HG03439 (cell line): ENCODE results near the gene LIN37.
"Not testable (repeated sequence)": the region's sequence is repeated elsewhere in the genome, so short reads cannot be mapped to it uniquely, and the experiment has no call there.

Experiments
- ATAC-seq: cut with Tn5 transposase; IDR thresholded peaks from one replicate; pipeline ENCODE4 v1.9.1; 2021; ENCODE audit warnings: mild to moderate bottlenecking, moderate library complexity; ENCODE audit not compliant: unreplicated experiment

LIN37 gene

GRCh38 chr19:35719402-35720162 lies 28.8 kb upstream of the LIN37 start:
- no peak for ATAC-seq

- no peak for ATAC-seq
These were observed 28.2 kb upstream of the LIN37 start for GRCh38 chr19:35720163-35720524.

GRCh38 chr19:35720648-35721047 lies 27.7 kb upstream of the LIN37 start:
- no peak for ATAC-seq

- no peak for ATAC-seq
These were observed 27.0 kb upstream of the LIN37 start for GRCh38 chr19:35721374-35721773.

GRCh38 chr19:35722461-35722860 lies 25.9 kb upstream of the LIN37 start:
- ATAC-seq, result no peak

DNA sequence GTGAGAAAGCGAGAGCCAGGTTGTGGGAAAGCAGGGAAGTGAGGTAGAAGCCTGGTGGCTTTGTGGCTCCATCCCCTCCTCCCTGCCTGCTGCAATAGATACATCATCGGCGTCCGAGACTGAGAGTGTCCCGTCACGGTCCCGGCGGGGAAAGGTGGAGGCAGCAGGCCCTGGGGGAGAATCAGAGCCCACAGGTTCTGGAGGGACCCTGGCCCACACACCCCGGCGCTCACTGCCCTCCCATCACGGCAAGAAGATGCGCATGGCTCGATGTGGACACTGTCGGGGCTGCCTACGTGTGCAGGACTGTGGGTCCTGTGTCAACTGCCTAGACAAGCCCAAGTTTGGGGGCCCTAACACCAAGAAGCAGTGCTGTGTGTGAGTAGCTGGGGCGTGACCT lies 25.5 kb upstream of the LIN37 start:
- no peak for ATAC-seq

DNA sequence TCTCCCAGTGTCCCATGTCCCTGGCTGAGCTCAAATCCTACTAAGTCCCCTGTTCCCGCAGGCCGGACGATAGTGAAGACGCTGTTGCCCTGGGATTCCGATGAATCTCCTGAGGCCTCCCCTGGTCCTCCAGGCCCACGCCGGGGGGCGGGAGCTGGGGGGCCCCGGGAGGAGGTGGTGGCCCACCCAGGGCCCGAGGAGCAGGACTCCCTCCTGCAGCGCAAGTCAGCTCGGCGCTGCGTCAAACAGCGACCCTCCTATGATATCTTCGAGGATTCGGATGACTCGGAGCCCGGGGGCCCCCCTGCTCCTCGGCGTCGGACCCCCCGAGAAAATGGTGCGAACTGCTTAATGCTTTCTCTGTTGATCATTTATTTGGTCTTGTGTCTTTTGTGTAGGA lies 24.7 kb upstream of the LIN37 start:
- ATAC-seq, result no peak

DNA sequence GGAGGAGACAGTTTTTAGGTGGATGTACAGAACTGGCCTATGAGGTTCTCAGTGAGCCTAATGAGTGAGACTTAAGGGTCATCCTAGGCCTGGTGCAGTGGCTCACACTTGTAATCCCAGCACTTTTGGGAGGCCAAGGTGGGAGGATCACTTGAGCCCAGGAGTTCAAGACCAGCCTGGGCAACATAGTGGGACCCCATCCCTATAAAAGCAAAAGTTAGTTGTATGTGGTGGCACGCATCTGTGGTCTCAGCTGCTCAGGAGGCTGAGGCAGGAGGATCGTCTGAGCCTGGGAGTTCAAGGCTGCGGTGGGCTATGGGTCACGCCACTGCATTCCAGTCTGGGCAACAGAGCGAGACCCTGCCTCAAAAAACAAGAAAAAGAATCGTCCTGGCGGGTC lies 24.2 kb upstream of the LIN37 start:
- not testable (repeated sequence) for ATAC-seq

- no peak for ATAC-seq
These were observed 23.8 kb upstream of the LIN37 start for GRCh38 chr19:35724560-35724959.

DNA sequence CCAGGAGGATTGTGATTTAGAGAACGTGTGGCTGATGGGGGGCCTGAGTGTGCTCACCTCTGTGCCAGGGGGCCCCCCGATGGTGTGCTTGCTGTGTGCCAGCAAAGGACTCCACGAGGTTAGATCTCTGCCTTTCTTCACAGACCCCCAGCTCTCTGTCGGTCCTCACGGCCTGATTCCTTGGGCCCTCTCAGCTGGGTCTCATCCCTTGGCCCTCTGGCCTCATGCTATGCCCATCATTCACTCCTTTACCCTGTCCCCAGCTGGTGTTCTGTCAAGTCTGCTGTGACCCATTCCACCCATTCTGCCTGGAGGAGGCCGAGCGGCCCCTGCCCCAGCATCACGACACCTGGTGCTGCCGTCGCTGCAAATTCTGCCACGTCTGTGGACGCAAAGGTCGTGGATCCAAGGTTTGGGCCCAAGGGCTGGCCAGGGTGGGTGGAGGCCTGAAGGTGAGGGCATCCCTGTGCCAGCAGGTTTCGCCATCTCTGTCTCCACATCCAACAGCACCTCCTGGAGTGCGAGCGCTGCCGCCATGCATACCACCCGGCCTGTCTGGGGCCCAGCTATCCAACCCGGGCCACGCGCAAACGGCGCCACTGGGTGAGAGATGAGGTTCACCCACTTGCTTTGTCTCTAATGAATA lies 23.0 kb upstream of the LIN37 start:
- no peak for ATAC-seq

- ATAC-seq, result no peak
These were observed 21.1 kb upstream of the LIN37 start for GRCh38 chr19:35727053-35727955.

GRCh38 chr19:35727956-35728706 lies 20.2 kb upstream of the LIN37 start:
- no peak for ATAC-seq

DNA sequence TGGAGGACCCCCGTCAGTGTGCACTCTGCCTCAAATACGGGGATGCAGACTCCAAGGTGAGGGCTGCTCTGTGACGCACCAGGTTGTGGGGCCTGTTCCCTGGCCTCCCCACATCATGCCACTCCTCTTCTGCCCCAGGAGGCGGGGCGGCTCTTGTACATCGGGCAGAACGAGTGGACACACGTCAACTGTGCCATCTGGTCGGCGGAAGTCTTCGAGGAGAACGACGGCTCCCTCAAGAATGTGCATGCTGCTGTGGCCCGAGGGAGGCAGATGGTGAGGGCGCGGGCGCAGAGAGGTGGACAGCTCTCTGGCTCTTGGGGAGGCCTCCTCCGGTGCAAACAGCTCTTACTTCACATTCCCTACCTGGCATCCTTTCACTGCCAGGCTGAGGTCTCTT lies 19.4 kb upstream of the LIN37 start:
- ATAC-seq, result no peak

DNA sequence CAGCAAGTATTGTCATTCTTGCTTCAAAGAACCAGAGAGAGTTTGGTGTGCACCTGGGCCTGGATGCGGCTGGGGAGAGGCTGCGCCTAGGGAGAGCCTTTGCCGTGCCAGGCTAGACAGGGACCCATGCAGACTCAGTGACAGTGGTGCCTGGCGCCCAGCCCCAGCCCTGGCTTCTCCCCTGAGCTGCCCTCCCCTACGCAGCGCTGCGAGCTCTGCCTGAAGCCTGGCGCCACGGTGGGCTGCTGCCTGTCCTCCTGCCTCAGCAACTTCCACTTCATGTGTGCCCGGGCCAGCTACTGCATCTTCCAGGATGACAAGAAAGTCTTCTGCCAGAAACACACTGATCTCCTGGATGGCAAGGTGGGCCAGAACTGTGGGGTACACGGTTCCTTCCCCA lies 18.6 kb upstream of the LIN37 start:
- no peak for ATAC-seq

- ATAC-seq, result no peak
These were observed 18.1 kb upstream of the LIN37 start for GRCh38 chr19:35730326-35730725.

GRCh38 chr19:35731353-35731752 lies 17.0 kb upstream of the LIN37 start:
- no peak for ATAC-seq

DNA sequence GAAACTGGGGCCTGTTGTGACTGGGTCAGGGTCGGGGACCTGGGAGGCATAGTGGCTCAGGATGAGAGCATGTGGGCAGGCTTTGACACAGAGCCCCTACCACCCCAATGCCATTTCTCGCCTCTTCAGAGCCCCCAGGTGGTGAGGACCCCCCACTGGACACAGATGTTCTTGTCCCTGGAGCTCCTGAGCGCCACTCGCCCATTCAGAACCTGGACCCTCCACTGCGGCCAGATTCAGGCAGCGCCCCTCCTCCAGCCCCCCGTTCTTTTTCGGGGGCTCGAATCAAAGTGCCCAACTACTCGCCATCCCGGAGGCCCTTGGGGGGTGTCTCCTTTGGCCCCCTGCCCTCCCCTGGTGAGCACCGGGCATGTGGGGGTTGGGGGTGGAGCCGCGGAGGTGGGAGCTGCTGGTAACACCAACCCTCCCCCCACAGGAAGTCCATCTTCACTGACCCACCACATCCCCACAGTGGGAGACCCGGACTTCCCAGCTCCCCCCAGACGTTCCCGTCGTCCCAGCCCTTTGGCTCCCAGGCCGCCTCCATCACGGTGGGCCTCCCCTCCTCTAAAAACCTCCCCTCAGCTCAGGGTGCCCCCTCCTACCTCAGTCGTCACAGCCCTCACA lies 16.5 kb upstream of the LIN37 start:
- ATAC-seq, result no peak

GRCh38 chr19:35732540-35733179 lies 15.7 kb upstream of the LIN37 start:
- ATAC-seq, result no peak

GRCh38 chr19:35733180-35734125 lies 14.9 kb upstream of the LIN37 start:
- no peak for ATAC-seq
